GM12892 (cell line): ENCODE data around the gene DSE.

ENCODE experiments used
- POLR2A ChIP-seq: IDR thresholded peaks from 2 replicates; pipeline ENCODE4 v1.6.1; 2011; ENCODE audit warnings: low read depth, low read length, control low read depth
- POLR2AphosphoS5 ChIP-seq: IDR thresholded peaks from 2 replicates; pipeline ENCODE4 v1.6.1; 2011; ENCODE audit warnings: low read depth, low read length, control low read depth
- TAF1 ChIP-seq: IDR thresholded peaks from 2 replicates; pipeline ENCODE4 v1.6.1; 2011; ENCODE audit warnings: low read depth, mild to moderate bottlenecking, control low read depth, low read length, borderline replicate concordance

GRCh38 chr6:116429111-116429510 is 58.4 kb downstream of the DSE start:
- TF ChIP-seq POLR2AphosphoS5: no peak
- no peak for TF ChIP-seq POLR2A
- TF ChIP-seq TAF1: no peak
